ENCODE measurements around the gene DMD.

GRCh38 chrX:31523884-31524536, 1687.3 kb downstream of the DMD start:
- TF ChIP-seq CTCF (IDR thresholded peaks at IDR 0.05) (no peak), POLR2A (IDR thresholded peaks at IDR 0.05) (no peak), EP300 (IDR thresholded peaks at IDR 0.05) (no peak)

Measured in ovary (tissue), 3 donors.